H9 (cell line): ENCODE measurements around the gene RALGPS2. TPM values are rescaled to one million over a fixed set of nuclear protein-coding genes. Genes with fewer than 3 reads are reported as not detected.

Experiments used
- DNase-seq: peaks from one replicate; pipeline ENCODE4 v3.0.0-alpha.2; 2017
- H2AFZ ChIP-seq: one replicate; pipeline ENCODE4 v1.6.1; 2013; ENCODE audit warnings: mild to moderate bottlenecking, low read length, control low read depth, moderate library complexity
- H2AK5ac ChIP-seq: 2 replicates; pipeline ENCODE4 v1.6.1; 2013; ENCODE audit warnings: low read length, control low read depth, mixed read lengths; ENCODE audit not compliant: insufficient read length
- H2BK120ac ChIP-seq: one replicate; pipeline ENCODE4 v1.6.1; 2013; ENCODE audit warnings: low read depth, mild to moderate bottlenecking, low read length, control low read depth, inconsistent platforms; ENCODE audit not compliant: poor library complexity, severe bottlenecking
- H2BK12ac ChIP-seq: 2 replicates; pipeline ENCODE4 v1.6.1; 2013; ENCODE audit warnings: low read length, control low read depth, mixed read lengths, low read depth; ENCODE audit not compliant: insufficient read length
- H2BK15ac ChIP-seq: 2 replicates; pipeline ENCODE4 v1.6.1; 2013; ENCODE audit warnings: low read depth, low read length, control low read depth
- H2BK20ac ChIP-seq: one replicate; pipeline ENCODE4 v1.6.1; 2013; ENCODE audit warnings: low read depth, mild to moderate bottlenecking, low read length, control low read depth, inconsistent platforms; ENCODE audit not compliant: poor library complexity, severe bottlenecking
- H2BK5ac ChIP-seq: 2 replicates; pipeline ENCODE4 v1.6.1; 2013; ENCODE audit warnings: low read length, control low read depth, mixed read lengths; ENCODE audit not compliant: insufficient read length
- H3K14ac ChIP-seq: 2 replicates; pipeline ENCODE4 v1.6.1; 2013; ENCODE audit warnings: low read length, control low read depth; ENCODE audit not compliant: insufficient read depth
- H3K18ac ChIP-seq: 2 replicates; pipeline ENCODE4 v1.6.1; 2013; ENCODE audit warnings: low read depth, mild to moderate bottlenecking, mixed read lengths, low read length, control low read depth; ENCODE audit not compliant: insufficient read length
- H3K23ac ChIP-seq: 2 replicates; pipeline ENCODE4 v1.6.1; 2013; ENCODE audit warnings: low read length, control low read depth, mixed read lengths, low read depth; ENCODE audit not compliant: insufficient read length
- H3K23me2 ChIP-seq: 2 replicates; pipeline ENCODE4 v1.6.1; 2013; ENCODE audit warnings: low read depth, mild to moderate bottlenecking, mixed read lengths, low read length, control low read depth; ENCODE audit not compliant: insufficient read length, poor library complexity, severe bottlenecking
- H3K27ac ChIP-seq: 2 replicates; pipeline ENCODE4 v1.5.1; 2013; ENCODE audit warnings: low read length, control low read depth, mixed read lengths, low read depth; ENCODE audit not compliant: insufficient read length
- H3K27me3 ChIP-seq: 2 replicates; pipeline ENCODE4 v1.6.1; 2013; ENCODE audit warnings: low read length, control low read depth, inconsistent platforms; ENCODE audit not compliant: insufficient read depth
- H3K4ac ChIP-seq: 2 replicates; pipeline ENCODE4 v1.6.1; 2013; ENCODE audit warnings: low read depth, mild to moderate bottlenecking, control low read depth, inconsistent platforms, low read length, moderate library complexity
- H3K4me1 ChIP-seq: 2 replicates; pipeline ENCODE4 v1.6.1; 2013; ENCODE audit warnings: low read length, control low read depth, inconsistent platforms; ENCODE audit not compliant: insufficient read depth
- H3K4me2 ChIP-seq: 2 replicates; pipeline ENCODE4 v1.6.1; 2013; ENCODE audit warnings: low read length, control low read depth, mixed read lengths; ENCODE audit not compliant: insufficient read length, insufficient read depth
- H3K56ac ChIP-seq: 2 replicates; pipeline ENCODE4 v1.6.1; 2013; ENCODE audit warnings: low read depth, mild to moderate bottlenecking, mixed read lengths, low read length, control low read depth; ENCODE audit not compliant: insufficient read length
- H3K79me1 ChIP-seq: 2 replicates; pipeline ENCODE4 v1.6.1; 2013; ENCODE audit warnings: low read depth, mild to moderate bottlenecking, moderate library complexity, low read length, control low read depth, inconsistent platforms; ENCODE audit not compliant: insufficient read depth, poor library complexity, severe bottlenecking
- H3K79me2 ChIP-seq: 2 replicates; pipeline ENCODE4 v1.6.1; 2013; ENCODE audit warnings: low read length, control low read depth, inconsistent platforms; ENCODE audit not compliant: insufficient read depth
- H3K9ac ChIP-seq: 2 replicates; pipeline ENCODE4 v1.6.1; 2013; ENCODE audit warnings: low read length, control low read depth, mixed read lengths; ENCODE audit not compliant: insufficient read length; ENCODE audit errors: extremely low read depth
- H3K9me3 ChIP-seq: one replicate; pipeline ENCODE4 v1.6.1; 2013; ENCODE audit warnings: low read depth, low read length, inconsistent platforms; ENCODE audit not compliant: control insufficient read depth
- H3T11ph ChIP-seq: one replicate; pipeline ENCODE4 v1.6.1; 2013; ENCODE audit warnings: mild to moderate bottlenecking, low read length, control low read depth, inconsistent platforms
- H4K20me1 ChIP-seq: one replicate; pipeline ENCODE4 v1.6.1; 2013; ENCODE audit not compliant: control insufficient read depth, insufficient read length, insufficient read depth
- H4K5ac ChIP-seq: 2 replicates; pipeline ENCODE4 v1.6.1; 2013; ENCODE audit warnings: low read depth, mild to moderate bottlenecking, mixed read lengths, low read length, control low read depth; ENCODE audit not compliant: insufficient read length
- H4K8ac ChIP-seq: replicated peaks from 2 replicates; pipeline ENCODE4 v1.6.1; 2013; ENCODE audit warnings: low read length, control low read depth, mixed read lengths, low read depth; ENCODE audit not compliant: insufficient read length
- H4K91ac ChIP-seq: 2 replicates; pipeline ENCODE4 v1.6.1; 2013; ENCODE audit warnings: low read depth, mild to moderate bottlenecking, moderate library complexity, mixed read lengths, low read length, control low read depth; ENCODE audit not compliant: insufficient read length
- H3K27ac Mint-ChIP-seq, 3 experiments: 2 replicates in 2 of 3; 3 replicates in 1 of 3; pipeline ENCODE4 v1.8.0; 2020 to 2021; ENCODE audit warnings: mixed read lengths in 3 of 3, mild to moderate bottlenecking in 1 of 3, moderate library complexity in 1 of 3
- H3K27me3 Mint-ChIP-seq: 2 replicates; pipeline ENCODE4 v1.8.0; 2021; ENCODE audit warnings: low read depth, mild to moderate bottlenecking, moderate library complexity, mixed read lengths
- H3K36me3 Mint-ChIP-seq, 3 experiments: 2 replicates in 2 of 3; 3 replicates in 1 of 3; pipeline ENCODE4 v1.8.0; 2020 to 2021; ENCODE audit warnings: low read depth in 3 of 3, mixed read lengths in 3 of 3; ENCODE audit not compliant: insufficient read depth in 1 of 3
- H3K4me1 Mint-ChIP-seq, 2 experiments: 2 replicates each; pipeline ENCODE4 v1.8.0; 2020; ENCODE audit warnings: mixed read lengths in 2 of 2
- H3K4me3 Mint-ChIP-seq, 2 experiments: 2 replicates in 1 of 2; 3 replicates in 1 of 2; pipeline ENCODE4 v1.8.0; 2020 to 2021; ENCODE audit warnings: mild to moderate bottlenecking in 2 of 2, mixed read lengths in 2 of 2, moderate library complexity in 1 of 2
- H3K9me3 Mint-ChIP-seq, 2 experiments: 2 replicates in 1 of 2; 3 replicates in 1 of 2; pipeline ENCODE4 v1.8.0; 2020; ENCODE audit warnings: mild to moderate bottlenecking in 2 of 2, mixed read lengths in 2 of 2, moderate library complexity in 1 of 2
- total RNA-seq: library from RNA; stranded (reverse); gene quantifications from 2 replicates; pipeline ENCODE4 v1.2.1, GENCODE V29; 2021
- TF ChIP-seq, protein P1 (sequence below): fragments of 200-600 bp; sonication (generic); conservative IDR thresholded peaks from 3 replicates; pipeline ENCODE4 v1.8.0; 2021; ENCODE audit warnings: antibody characterized with exemption, mild to moderate bottlenecking

The RALGPS2 gene
- total RNA-seq, 1 experiment from 2014 or later = 32.6 TPM

DNA sequence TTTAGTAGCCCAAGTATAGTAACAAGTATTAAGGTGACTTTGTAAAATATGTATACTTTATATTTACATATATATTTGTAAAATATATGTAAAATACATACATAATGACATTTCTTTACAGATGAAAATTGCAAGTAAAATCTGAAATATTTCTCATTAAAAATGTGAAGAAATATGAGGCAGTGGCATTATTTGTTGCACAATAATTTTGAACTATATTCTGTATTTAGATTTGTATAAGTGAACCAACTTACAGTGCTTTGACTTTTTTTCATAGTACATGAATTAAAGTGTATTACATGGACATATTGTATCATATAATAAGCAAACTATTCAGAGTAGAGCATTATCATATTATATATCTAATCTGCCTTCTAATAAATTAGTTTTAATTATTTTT lies 85.5 kb downstream of the RALGPS2 start:
- H3K4me1 ChIP-seq = no peaks in the 10 kb centered on the region
- no peak overlapping the region for H4K8ac ChIP-seq
- H3K79me2 ChIP-seq = no peaks in the 10 kb centered on the region
- Mint-ChIP-seq H3K27me3 (no peaks in the 10 kb centered on the region), H3K4me3 (no peak overlapping the region), H3K36me3 (peaks cover 4 to 26% (median 15%) of the 10 kb centered on the region in 3 experiments; a peak in 6 of 7 replicates), H3K9me3 (no peaks in the 10 kb centered on the region), H3K4me1 (peaks cover 2 to 5% of the 10 kb centered on the region in 2 experiments; a peak in 3 of 4 replicates), H3K27ac (no peak overlapping the region)
- no peak overlapping the region for H2BK12ac ChIP-seq
- H3K27ac ChIP-seq = no peak overlapping the region
- H3K79me1 ChIP-seq = no peaks in the 10 kb centered on the region
- H3K18ac ChIP-seq = no peak overlapping the region
- H2AK5ac ChIP-seq = no peak overlapping the region
- H3K23me2 ChIP-seq = no peaks in the 10 kb centered on the region
- H3K27me3 ChIP-seq = no peaks in the 10 kb centered on the region
- no peak overlapping the region for H3K23ac ChIP-seq
- H2BK20ac ChIP-seq = no peak overlapping the region
- no peak overlapping the region for H2AFZ ChIP-seq
- H3K14ac ChIP-seq = no peak overlapping the region
- no peak overlapping the region for H2BK5ac ChIP-seq
- no peaks in the 10 kb centered on the region for H4K20me1 ChIP-seq
- TF ChIP-seq, protein P1, sequence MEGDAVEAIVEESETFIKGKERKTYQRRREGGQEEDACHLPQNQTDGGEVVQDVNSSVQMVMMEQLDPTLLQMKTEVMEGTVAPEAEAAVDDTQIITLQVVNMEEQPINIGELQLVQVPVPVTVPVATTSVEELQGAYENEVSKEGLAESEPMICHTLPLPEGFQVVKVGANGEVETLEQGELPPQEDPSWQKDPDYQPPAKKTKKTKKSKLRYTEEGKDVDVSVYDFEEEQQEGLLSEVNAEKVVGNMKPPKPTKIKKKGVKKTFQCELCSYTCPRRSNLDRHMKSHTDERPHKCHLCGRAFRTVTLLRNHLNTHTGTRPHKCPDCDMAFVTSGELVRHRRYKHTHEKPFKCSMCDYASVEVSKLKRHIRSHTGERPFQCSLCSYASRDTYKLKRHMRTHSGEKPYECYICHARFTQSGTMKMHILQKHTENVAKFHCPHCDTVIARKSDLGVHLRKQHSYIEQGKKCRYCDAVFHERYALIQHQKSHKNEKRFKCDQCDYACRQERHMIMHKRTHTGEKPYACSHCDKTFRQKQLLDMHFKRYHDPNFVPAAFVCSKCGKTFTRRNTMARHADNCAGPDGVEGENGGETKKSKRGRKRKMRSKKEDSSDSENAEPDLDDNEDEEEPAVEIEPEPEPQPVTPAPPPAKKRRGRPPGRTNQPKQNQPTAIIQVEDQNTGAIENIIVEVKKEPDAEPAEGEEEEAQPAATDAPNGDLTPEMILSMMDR = no peak
- no peak overlapping the region for H3K9ac ChIP-seq
- no peak for DNase-seq
- no peak overlapping the region for H4K91ac ChIP-seq
- no peak overlapping the region for H3K56ac ChIP-seq
- H3K9me3 ChIP-seq = no peaks in the 10 kb centered on the region
- no peak overlapping the region for H3T11ph ChIP-seq
- no peak overlapping the region for H3K4me2 ChIP-seq
- no peak overlapping the region for H2BK15ac ChIP-seq
- H3K4ac ChIP-seq = no peak overlapping the region
- H2BK120ac ChIP-seq = no peak overlapping the region
- no peak overlapping the region for H4K5ac ChIP-seq
